Mucosa of rectum (tissue), 2 donors: ENCODE measurements around the gene PSD4.
A peak's percentile ranks its signal among the peaks of the same experiment; 100 is the strongest.

Experiments used
- H3K27ac ChIP-seq, 2 donors: one replicate each; pipeline ENCODE4 v1.7.0; 2013; ENCODE audit warnings: inconsistent platforms in 2 of 2, low read depth in 2 of 2, low read length in 2 of 2
- H3K27me3 ChIP-seq, 2 donors: one replicate each; pipeline ENCODE4 v1.7.0; 2013; ENCODE audit warnings: low read length in 2 of 2; ENCODE audit not compliant: control insufficient read depth in 2 of 2, insufficient read depth in 2 of 2
- H3K36me3 ChIP-seq, 2 donors: one replicate each; pipeline ENCODE4 v1.7.0; 2013; ENCODE audit warnings: low read length in 2 of 2; ENCODE audit not compliant: control insufficient read depth in 2 of 2, insufficient read depth in 2 of 2
- H3K4me1 ChIP-seq, 2 donors: one replicate each; pipeline ENCODE4 v1.7.0; 2013; ENCODE audit warnings: low read length in 2 of 2, mild to moderate bottlenecking in 1 of 2; ENCODE audit not compliant: control insufficient read depth in 2 of 2, insufficient read depth in 2 of 2
- H3K4me3 ChIP-seq, 2 donors: one replicate each; pipeline ENCODE4 v1.7.0; 2013; ENCODE audit warnings: low read length in 2 of 2
- H3K9ac ChIP-seq, 2 donors: one replicate each; pipeline ENCODE4 v1.7.0; 2013; ENCODE audit warnings: low read length in 2 of 2, low read depth in 1 of 2, mild to moderate bottlenecking in 1 of 2
- H3K9me3 ChIP-seq, 2 donors: one replicate each; pipeline ENCODE4 v1.7.0; 2013; ENCODE audit warnings: low read length in 2 of 2; ENCODE audit not compliant: control insufficient read depth in 2 of 2
- donor health status: healthy.
- donor health status: Normal muscosa, but diverticular disease.

The PSD4 gene

GRCh38 chr2:113173542-113174375 lies at the start of gene PSD4:
Gene PSD4, plus strand, starts transcription at chr2:113173971. Its CDS starts 8,486 bp downstream, at chr2:113182457.
- H3K27ac ChIP-seq: peak within 1 kb of the TSS in 1 of 2 donors; percentile 84
- no peaks in the 10 kb centered on the region for H3K9me3 ChIP-seq
- peaks cover 0 to 2% of the 10 kb centered on the region in 2 donors for H3K36me3 ChIP-seq
- peak within 1 kb of the TSS in 1 of 2 donors; percentile 43 for H3K9ac ChIP-seq
- peak within 1 kb of the TSS; percentile 30 to 58 for H3K4me3 ChIP-seq
- H3K4me1 ChIP-seq: peaks cover 5 to 16% of the 10 kb centered on the region in 2 donors
- no peaks in the 10 kb centered on the region for H3K27me3 ChIP-seq

GRCh38 chr2:113124181-113124961 lies 49.4 kb upstream of the PSD4 start:
- H3K27me3 ChIP-seq: no peaks in the 10 kb centered on the region
- no peaks in the 10 kb centered on the region for H3K36me3 ChIP-seq
- peaks cover 0 to 4% of the 10 kb centered on the region in 2 donors for H3K4me1 ChIP-seq
- H3K4me3 ChIP-seq: no peak overlapping the region
- H3K9me3 ChIP-seq: no peaks in the 10 kb centered on the region
- H3K9ac ChIP-seq: no peak overlapping the region
- no peak overlapping the region for H3K27ac ChIP-seq

GRCh38 chr2:113124984-113125855 lies 48.6 kb upstream of the PSD4 start:
- Histone ChIP-seq H3K9me3 (no peaks in the 10 kb centered on the region), H3K36me3 (no peaks in the 10 kb centered on the region), H3K27me3 (no peaks in the 10 kb centered on the region), H3K4me3 (no peak overlapping the region), H3K27ac (no peak overlapping the region), H3K4me1 (peaks cover 0 to 4% of the 10 kb centered on the region in 2 donors), H3K9ac (no peak overlapping the region)

- Histone ChIP-seq H3K9me3 (no peaks in the 10 kb centered on the region), H3K9ac (no peak within 1 kb of the TSS), H3K27me3 (no peaks in the 10 kb centered on the region), H3K4me1 (peaks cover 0 to 4% of the 10 kb centered on the region in 2 donors), H3K36me3 (no peaks in the 10 kb centered on the region), H3K4me3 (no peak within 1 kb of the TSS), H3K27ac (no peak within 1 kb of the TSS)
These were observed 46.7 kb upstream of the PSD4 start, which contains the start of gene IL1RN for GRCh38 chr2:113126845-113127645. Gene IL1RN, plus strand, starts transcription at chr2:113127598. Its CDS starts 27 bp downstream, at chr2:113127625.

- no peak overlapping the region for H3K9ac ChIP-seq
These were observed 45.9 kb upstream of the PSD4 start for GRCh38 chr2:113127646-113128570.

GRCh38 chr2:113129519-113130078 lies 44.2 kb upstream of the PSD4 start:
- no peaks in the 10 kb centered on the region for H3K27me3 ChIP-seq
- H3K4me3 ChIP-seq: no peak overlapping the region
- H3K27ac ChIP-seq: no peak overlapping the region
- H3K9me3 ChIP-seq: no peaks in the 10 kb centered on the region
- H3K4me1 ChIP-seq: peaks cover 1 to 3% of the 10 kb centered on the region in 2 donors
- no peak overlapping the region for H3K9ac ChIP-seq
- H3K36me3 ChIP-seq: no peaks in the 10 kb centered on the region

More at GRCh38 chr2:113127646-113128570, 45.9 kb upstream of the PSD4 start:
- Histone ChIP-seq H3K4me3 (no peak overlapping the region), H3K9me3 (no peaks in the 10 kb centered on the region), H3K27ac (no peak overlapping the region), H3K36me3 (no peaks in the 10 kb centered on the region), H3K4me1 (peaks cover 0 to 4% of the 10 kb centered on the region in 2 donors), H3K27me3 (no peaks in the 10 kb centered on the region)

- H3K4me1 ChIP-seq: peaks cover 0 to 3% of the 10 kb centered on the region in 2 donors
- no peaks in the 10 kb centered on the region for H3K9me3 ChIP-seq
- no peaks in the 10 kb centered on the region for H3K27me3 ChIP-seq
- no peak overlapping the region for H3K9ac ChIP-seq
- H3K4me3 ChIP-seq: no peak overlapping the region
- H3K36me3 ChIP-seq: no peaks in the 10 kb centered on the region
- H3K27ac ChIP-seq: no peak overlapping the region
These were observed 42.2 kb upstream of the PSD4 start for GRCh38 chr2:113131352-113132185.
